D721Med (cell line): ENCODE measurements around the gene CCDC32.

ENCODE experiments used
- DNase-seq: peaks from one replicate; pipeline ENCODE4 v3.0.0; 2011; ENCODE audit warnings: low spot score; ENCODE audit not compliant: insufficient read length
- FAIRE-seq: peaks from 2 replicates; lab custom pipeline; 2011; peaks lifted over from hg19 to GRCh38; lab: Jason Lieb, UNC
- CTCF ChIP-seq: IDR thresholded peaks from 2 replicates; pipeline ENCODE4 v1.5.1; 2012; ENCODE audit warnings: mild to moderate bottlenecking, control low read depth; ENCODE audit not compliant: insufficient read depth; ENCODE audit errors: missing control alignments

Gene CCDC32

DNA sequence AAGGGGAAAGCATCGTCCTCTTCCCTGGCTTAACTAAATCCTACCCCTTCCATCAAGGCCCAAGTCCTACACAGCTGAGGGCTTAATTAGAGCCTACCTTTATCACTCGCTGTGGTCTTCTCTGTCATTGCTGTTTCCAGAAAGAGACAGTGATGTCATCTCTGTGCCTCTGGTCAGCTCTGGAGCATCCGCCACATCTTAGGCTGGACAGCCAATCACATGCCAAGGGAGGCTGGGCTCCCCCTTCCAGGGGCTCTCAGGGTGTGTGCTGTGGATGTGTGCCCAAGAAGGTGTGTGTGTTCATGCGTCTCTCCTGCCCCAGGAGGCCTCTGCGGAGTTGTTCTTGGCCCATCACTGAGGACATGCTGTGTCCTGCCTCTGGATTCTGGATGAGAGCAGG is 51.2 kb downstream of the CCDC32 start:
- no peak for FAIRE-seq
- TF ChIP-seq CTCF, result no peak

GRCh38 chr15:40512440-40512839 is 52.4 kb downstream of the CCDC32 start:
- DNase-seq (no peak), FAIRE-seq (no peak)
- TF ChIP-seq CTCF, result no peak

More for the DNA sequence above, 51.2 kb downstream of the CCDC32 start:
- DNase-seq, result no peak

GRCh38 chr15:40511472-40512133 is 53.2 kb downstream of the CCDC32 start:
- no peak for TF ChIP-seq CTCF
- no peak for FAIRE-seq
- no peak for DNase-seq

DNA sequence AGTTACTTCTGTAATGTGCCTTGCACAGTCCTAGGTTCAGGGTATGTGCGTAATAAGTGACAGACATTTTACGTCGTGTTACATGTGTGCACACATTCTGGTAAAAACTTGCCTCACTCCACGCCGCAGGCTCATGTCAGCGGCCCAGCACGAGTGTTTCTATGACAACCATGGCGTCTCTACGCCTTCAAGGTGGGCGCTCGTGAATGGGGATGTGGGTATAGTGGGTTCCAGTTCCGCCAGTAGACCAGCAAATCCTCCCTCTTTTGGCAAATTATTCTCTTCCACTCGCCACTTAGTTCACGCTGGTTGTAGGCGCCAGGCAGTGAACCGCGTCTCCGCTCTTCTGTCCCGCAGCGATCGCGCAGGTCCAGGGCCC is 53.8 kb downstream of the CCDC32 start:
- no peak for TF ChIP-seq CTCF
- DNase-seq, result no peak
- FAIRE-seq, result no peak

DNA sequence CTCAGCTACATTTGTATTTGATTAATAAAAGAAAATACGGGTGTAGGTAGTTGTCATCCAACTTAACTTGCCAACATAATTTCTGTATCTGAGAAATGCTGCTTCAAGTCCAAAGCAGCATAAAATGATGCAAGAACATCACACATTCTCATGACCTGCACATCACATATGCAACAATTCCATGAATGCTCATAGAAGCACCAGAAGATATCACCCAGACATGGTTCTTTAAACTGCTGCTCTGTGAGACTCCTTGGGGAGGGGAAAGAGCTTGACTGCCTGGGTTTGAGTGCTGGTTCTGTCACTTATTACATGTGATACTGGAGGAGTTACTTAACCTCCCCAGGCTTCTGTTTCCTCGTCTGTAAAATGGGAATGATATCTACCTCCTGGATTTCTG is 54.6 kb downstream of the CCDC32 start:
- FAIRE-seq, result no peak
- no peak for TF ChIP-seq CTCF
- DNase-seq, result no peak

DNA sequence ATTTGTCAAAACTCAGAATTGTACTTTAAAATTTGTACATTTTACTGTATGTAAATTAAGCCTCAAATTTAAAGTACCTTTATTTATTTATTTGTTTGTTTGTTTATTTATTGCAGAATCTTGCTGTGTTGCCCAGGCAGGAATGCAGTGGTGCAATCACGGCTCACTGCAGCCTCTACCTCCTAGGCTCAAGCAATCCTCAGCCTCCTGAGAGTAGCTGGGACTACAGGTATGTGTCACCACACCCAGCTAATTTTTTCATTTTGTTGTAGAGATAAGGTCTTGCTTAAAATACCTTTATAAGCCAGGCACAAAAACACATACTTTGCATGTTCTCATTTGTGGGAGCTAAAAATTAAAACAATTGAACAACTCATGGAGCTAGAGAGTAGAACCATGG is 56.6 kb downstream of the CCDC32 start:
- no peak for TF ChIP-seq CTCF
- DNase-seq (no peak), FAIRE-seq (no peak)

- TF ChIP-seq CTCF, result peak; percentile 61
- FAIRE-seq (no peak), DNase-seq (peak; percentile 73)
Measured at GRCh38 chr15:40506964-40507571, 57.8 kb downstream of the CCDC32 start.
